Activated CD4-positive, CD25-positive, alpha-beta regulatory T cell treated with anti-CD3 and anti-CD28 coated beads, Interleukin-2, amount 50 U/mL, for 16 hours (primary cell): ENCODE results near the gene HES5.

Source experiments
- DNase-seq: peaks from one replicate; pipeline ENCODE4 v3.0.0-alpha.2; 2020; ENCODE audit warnings: low read depth, low spot score

The HES5 gene

GRCh38 chr1:2530513-2531361 lies 674 bp upstream of the HES5 start:
- DNase-seq, result no peak

- DNase-seq, result no peak
These were observed 888 bp downstream of the HES5 start for GRCh38 chr1:2528966-2529783.

GRCh38 chr1:2528611-2528965 lies 1.5 kb downstream of the HES5 start:
- no peak for DNase-seq

- DNase-seq, result no peak
These were observed 2.0 kb downstream of the HES5 start for GRCh38 chr1:2528016-2528415.

GRCh38 chr1:2527556-2527860 lies 2.6 kb downstream of the HES5 start:
- DNase-seq, result no peak

GRCh38 chr1:2526824-2527555 lies 3.1 kb downstream of the HES5 start:
- DNase-seq, result no peak

- peak; percentile 78 for DNase-seq
These were observed 3.9 kb downstream of the HES5 start, which contains the start of gene PANK4 for GRCh38 chr1:2525920-2526823. TSS of gene PANK4 (minus strand) at chr1:2526596. CDS start at chr1:2526587, 9 bp downstream.

- DNase-seq, result no peak
These were observed 4.5 kb downstream of the HES5 start for GRCh38 chr1:2525572-2525919.

GRCh38 chr1:2523891-2524609 lies 6.0 kb downstream of the HES5 start:
- no peak for DNase-seq

- no peak for DNase-seq
These were observed 6.7 kb downstream of the HES5 start for GRCh38 chr1:2523191-2523890.

GRCh38 chr1:2522230-2522629 lies 7.8 kb downstream of the HES5 start:
- DNase-seq, result no peak

GRCh38 chr1:2520806-2521205 lies 9.3 kb downstream of the HES5 start:
- no peak for DNase-seq

GRCh38 chr1:2520206-2520605 lies 9.9 kb downstream of the HES5 start:
- no peak for DNase-seq

GRCh38 chr1:2519729-2520128 lies 10.3 kb downstream of the HES5 start:
- DNase-seq, result no peak

- DNase-seq, result no peak
These were observed 10.9 kb downstream of the HES5 start for GRCh38 chr1:2519029-2519685.

GRCh38 chr1:2518528-2518927 lies 11.5 kb downstream of the HES5 start:
- no peak for DNase-seq

- no peak for DNase-seq
These were observed 12.1 kb downstream of the HES5 start for GRCh38 chr1:2517966-2518365.

GRCh38 chr1:2516946-2517345 lies 13.1 kb downstream of the HES5 start:
- no peak for DNase-seq

- no peak for DNase-seq
These were observed 13.9 kb downstream of the HES5 start for GRCh38 chr1:2516124-2516523.

- DNase-seq, result no peak
These were observed 14.3 kb downstream of the HES5 start for GRCh38 chr1:2515763-2516080.
